HG03039 (cell line): ENCODE data around the gene NEK2.
A peak's percentile ranks its signal among the peaks of the same experiment; 100 is the strongest.
"Not testable (repeated sequence)": the region's sequence is repeated elsewhere in the genome, so short reads cannot be mapped to it uniquely, and the experiment has no call there.

ENCODE experiments used
- ATAC-seq: cut with Tn5 transposase; IDR thresholded peaks from one replicate; pipeline ENCODE4 v1.9.1; 2021; ENCODE audit warnings: mild to moderate bottlenecking, moderate library complexity; ENCODE audit not compliant: unreplicated experiment

The NEK2 gene

GRCh38 chr1:211675230-211676105, at the start of gene NEK2:
Gene NEK2, minus strand, starts transcription at chr1:211675621. Its CDS starts 142 bp downstream, at chr1:211675479.
- ATAC-seq = peak; percentile 97

DNA sequence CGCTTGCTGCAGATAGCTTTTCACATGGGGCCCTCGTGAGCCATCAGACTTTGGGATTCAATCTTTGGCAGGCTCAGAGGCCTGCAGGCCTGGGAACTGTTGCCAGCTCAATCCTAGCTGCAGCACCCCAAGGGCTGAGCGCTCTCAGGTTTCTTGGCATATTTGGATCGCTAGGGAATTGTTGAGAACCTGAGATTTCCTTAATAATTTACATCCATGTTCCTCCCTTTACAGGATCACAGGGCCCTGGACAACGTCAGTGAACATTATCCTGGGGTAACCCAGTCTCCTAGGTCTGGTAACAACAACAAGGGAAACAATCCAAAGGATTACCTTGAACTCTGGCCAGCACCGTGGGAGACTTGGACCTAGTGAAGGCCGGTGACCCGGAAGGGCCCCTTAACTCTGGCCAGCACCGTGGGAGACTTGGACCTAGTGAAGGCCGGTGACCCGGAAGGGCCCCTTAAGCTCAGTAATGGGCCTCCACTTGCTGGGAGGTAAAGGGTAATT, 49.3 kb upstream of the NEK2 start:
- no peak for ATAC-seq

DNA sequence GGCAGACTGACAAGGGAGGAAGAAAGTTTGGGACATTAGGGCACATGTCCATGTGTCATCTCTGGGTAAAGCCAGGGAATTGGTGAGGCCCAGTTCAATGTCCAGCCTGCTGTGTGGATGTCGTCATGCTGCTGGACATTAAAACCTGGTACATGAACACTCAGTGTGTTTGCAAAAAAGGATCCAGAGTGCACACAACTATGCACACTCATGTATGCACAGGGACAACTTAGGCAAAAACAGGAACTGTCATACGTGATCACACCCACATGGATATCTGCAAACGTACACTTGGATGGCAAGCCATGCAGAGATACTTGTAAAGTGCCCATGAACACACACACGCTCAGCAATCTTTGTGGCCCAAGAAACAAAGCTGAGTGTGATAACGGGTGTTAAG, 47.9 kb upstream of the NEK2 start:
- ATAC-seq = no peak

DNA sequence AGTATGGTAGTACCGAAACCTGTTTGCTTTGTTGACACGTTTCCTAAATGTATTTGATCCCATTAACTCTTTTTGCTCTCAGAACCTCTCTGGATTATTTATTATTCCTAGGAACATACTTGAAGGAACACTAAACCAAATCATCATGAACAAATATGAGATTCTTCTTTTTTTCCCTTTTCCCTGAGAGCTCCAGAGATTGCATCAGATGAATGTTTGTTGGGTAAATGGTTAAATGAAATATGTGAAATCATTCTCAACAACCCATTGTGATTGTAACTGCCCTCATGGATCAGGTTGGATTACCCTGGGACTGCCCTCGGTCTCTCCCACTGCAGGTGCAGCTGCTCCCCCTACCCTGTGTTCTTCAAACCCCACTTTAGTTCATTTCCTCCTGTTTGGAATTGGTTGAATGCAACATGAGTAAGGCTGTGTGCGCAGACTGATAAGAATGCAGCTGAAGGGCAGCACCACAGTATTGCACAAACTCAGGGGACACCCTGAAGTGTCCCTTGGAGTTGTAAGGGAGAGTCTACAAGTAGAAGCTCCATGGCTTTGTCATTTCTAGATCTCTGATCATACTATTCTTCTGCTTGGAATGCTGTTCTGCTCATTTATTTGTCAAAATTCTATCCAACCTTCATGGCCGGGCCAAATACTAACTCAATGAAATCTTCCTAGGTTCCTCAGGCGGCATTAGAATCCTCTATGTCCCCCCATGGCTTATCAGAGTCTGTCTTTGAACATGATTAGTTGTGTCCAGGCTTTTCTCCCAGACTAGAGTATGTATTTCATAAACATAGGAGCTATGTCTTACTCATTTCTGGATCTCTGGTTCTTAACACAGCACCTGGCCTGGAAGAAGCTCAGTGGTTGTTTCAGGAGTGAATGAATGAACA, 47.1 kb upstream of the NEK2 start:
- no peak for ATAC-seq

GRCh38 chr1:211716555-211716954, 41.1 kb upstream of the NEK2 start:
- ATAC-seq = not testable (repeated sequence)

GRCh38 chr1:211715971-211716370, 40.5 kb upstream of the NEK2 start:
- no peak for ATAC-seq

- ATAC-seq = no peak
Observed at GRCh38 chr1:211714154-211714553, 38.7 kb upstream of the NEK2 start.

DNA sequence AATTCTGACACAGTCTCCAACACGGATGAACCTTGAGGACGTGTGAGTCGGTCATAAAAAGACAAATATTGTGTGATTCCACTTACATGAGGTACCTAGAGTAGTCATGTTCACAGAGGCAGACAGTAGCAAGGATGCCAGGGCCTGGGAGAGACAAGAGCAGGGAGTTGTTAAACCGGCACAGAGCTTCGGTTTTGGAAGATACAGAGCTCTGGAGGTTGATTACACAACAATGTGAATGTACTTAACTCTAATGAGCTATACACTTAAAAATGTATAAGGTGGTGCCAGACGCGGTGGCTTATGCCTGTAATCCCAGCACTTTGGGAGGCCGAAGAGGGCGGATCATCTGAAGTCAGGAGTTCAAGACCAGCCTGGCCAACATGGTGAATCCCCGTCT, 37.8 kb upstream of the NEK2 start:
- no peak for ATAC-seq

- ATAC-seq = no peak
Observed at GRCh38 chr1:211711315-211711705, 35.9 kb upstream of the NEK2 start.

- no peak for ATAC-seq
Observed at GRCh38 chr1:211710566-211711314, 35.3 kb upstream of the NEK2 start.

- no peak for ATAC-seq
Observed at GRCh38 chr1:211708926-211709325, 33.5 kb upstream of the NEK2 start.

- ATAC-seq = no peak
Observed at GRCh38 chr1:211708006-211708405, 32.6 kb upstream of the NEK2 start.

DNA sequence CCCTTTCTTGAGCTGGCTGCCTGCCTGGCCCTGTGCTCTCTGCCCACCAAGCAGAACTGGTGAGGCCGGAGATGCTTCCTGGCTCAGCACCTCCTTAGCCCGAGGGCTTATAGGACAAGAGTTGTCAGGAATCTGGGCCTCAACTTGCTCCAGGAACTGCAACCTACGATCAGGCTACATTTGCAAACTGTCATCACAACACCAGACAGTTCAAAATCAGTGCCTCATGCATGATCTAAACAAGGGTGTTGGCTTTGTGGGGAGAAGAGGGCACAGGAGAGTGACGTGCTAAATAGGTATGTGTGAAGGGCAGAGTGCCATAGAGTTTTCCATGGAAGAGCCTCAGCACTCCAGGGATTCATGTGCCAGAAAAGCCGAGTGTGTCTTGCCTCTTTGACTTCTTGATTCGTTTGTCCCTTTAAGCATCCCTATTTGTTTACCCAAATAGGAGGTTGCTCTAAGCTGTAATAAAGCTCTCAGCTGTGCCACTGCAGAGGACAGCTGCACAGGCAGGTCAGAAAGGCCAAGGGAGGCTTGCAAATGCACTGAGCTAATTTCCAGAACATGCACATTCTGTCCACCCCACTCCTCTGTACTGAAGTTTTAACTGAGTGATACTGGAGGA, 30.2 kb upstream of the NEK2 start:
- ATAC-seq = no peak

- no peak for ATAC-seq
Observed at GRCh38 chr1:211704543-211704942, 29.1 kb upstream of the NEK2 start.

- no peak for ATAC-seq
Observed at GRCh38 chr1:211703812-211704537, 28.6 kb upstream of the NEK2 start.

GRCh38 chr1:211701733-211702132, 26.3 kb upstream of the NEK2 start:
- no peak for ATAC-seq

DNA sequence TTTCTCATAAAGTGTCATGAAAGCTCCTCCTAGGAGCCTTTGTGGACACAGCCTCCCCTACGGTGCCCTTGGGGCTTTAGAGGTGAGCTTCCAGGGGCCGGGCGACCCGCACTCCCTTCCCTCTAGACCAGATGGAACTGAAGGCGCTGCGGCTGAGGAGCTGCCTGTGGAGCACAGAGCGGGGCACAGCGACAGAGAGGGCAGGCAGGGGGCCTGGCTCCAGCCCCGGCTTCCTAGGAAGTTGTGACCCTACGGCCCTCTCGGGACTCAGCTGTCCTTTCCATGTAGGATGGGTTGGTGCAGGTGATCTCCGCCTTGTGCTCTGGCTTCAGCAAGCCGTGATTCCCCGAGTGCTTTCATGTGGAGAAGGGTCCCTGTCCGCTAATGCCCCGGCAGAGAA, 23.6 kb upstream of the NEK2 start:
- no peak for ATAC-seq

DNA sequence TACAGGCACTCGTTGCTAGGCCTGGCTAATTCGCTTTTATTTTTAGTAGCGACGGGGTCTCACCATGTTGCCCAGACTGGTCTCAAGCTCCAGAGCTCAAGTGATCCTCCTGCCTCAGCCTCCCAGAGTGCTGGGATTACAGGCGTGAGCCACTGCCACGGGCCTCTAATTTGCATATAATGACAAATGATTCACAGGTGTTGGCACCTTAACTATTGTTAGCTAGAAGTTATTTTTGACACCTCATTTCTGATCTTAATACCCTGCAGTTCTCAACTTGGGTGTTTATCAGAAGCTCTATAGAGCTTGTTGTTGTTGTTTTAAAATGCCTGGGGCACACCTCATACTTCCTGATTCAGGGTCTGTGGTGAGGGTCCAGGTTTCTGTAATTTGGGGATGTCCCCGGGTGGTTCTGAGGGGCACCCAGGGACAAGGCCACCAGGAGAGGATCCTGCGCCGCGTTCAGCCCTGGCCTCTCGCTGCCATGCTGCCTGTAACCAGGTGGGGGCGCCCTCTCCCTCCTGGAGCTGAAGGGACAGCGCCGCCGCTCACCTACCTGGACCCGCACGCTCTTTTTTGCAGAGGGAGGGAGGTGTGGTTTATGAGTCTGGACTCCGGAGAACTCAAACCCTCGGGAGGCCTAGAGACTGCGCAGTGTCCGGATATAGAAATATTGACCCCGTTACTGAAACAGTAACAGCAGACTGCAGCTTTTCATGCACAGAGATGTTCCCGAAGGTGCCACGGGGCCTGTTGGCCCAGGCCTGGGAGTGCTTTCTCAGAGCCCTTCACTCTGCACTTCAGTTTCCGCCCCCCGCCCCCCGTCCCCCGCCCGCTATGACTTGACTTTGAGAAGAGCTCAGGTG, 23.0 kb upstream of the NEK2 start:
- ATAC-seq = no peak

DNA sequence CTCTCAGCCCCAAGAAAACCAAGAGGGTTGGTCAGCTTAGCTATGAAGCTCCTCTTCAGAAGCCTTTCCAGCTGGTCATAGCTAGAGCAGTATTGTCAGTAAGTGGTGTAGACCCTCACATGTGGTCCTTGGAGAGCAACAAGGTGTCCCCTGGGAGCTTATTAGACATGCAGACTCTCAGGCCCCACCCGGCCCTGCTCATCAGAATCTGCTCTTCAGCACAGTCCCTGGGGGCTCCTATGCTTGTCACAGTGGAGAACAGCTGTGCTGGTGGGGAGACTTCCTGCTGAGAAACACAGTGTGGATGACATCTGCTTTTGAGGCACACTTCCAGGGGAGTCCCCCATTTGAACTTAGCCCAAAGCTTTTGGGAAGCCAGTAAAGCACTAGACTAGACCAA, 21.9 kb upstream of the NEK2 start:
- peak; percentile 66 for ATAC-seq
